GM21529 (cell line): ENCODE data around the gene ATE1.
A peak's percentile ranks its signal among the peaks of the same experiment; 100 is the strongest.
"Not testable (repeated sequence)": the region's sequence is repeated elsewhere in the genome, so short reads cannot be mapped to it uniquely, and the experiment has no call there.

Experiments
- ATAC-seq: cut with Tn5 transposase; IDR thresholded peaks from one replicate; pipeline ENCODE4 v1.9.1; 2021; ENCODE audit not compliant: unreplicated experiment

Gene ATE1

GRCh38 chr10:121927841-121928527 is at the start of gene ATE1:
ATE1 (minus strand) TSS chr10:121928031; CDS start chr10:121927949, 82 bp downstream.
- peak; percentile 83 for ATAC-seq

- ATAC-seq, result no peak
Observed at GRCh38 chr10:121976607-121977006, 48.8 kb upstream of the ATE1 start.

GRCh38 chr10:121975295-121976086 is 47.7 kb upstream of the ATE1 start:
- peak; percentile 9 for ATAC-seq

- ATAC-seq, result peak; percentile 85
Observed at GRCh38 chr10:121974535-121975294, 46.9 kb upstream of the ATE1 start, which contains the start of gene NSMCE4A. NSMCE4A (minus strand) TSS chr10:121975217; CDS start chr10:121975165, 52 bp downstream.

- ATAC-seq, result peak; percentile 17
Observed at GRCh38 chr10:121974019-121974534, 46.2 kb upstream of the ATE1 start.

- not testable (repeated sequence) for ATAC-seq
Observed at GRCh38 chr10:121969086-121969485, 41.3 kb upstream of the ATE1 start.

GRCh38 chr10:121965996-121966395 is 38.2 kb upstream of the ATE1 start:
- no peak for ATAC-seq

GRCh38 chr10:121961456-121961855 is 33.6 kb upstream of the ATE1 start:
- ATAC-seq, result no peak

- no peak for ATAC-seq
Observed at GRCh38 chr10:121959671-121960070, 31.8 kb upstream of the ATE1 start.

GRCh38 chr10:121956111-121957061 is 28.6 kb upstream of the ATE1 start:
- ATAC-seq, result no peak

- no peak for ATAC-seq
Observed at GRCh38 chr10:121952226-121952625, 24.4 kb upstream of the ATE1 start.

- ATAC-seq, result no peak
Observed at GRCh38 chr10:121949451-121949850, 21.6 kb upstream of the ATE1 start.

GRCh38 chr10:121949049-121949448 is 21.2 kb upstream of the ATE1 start:
- ATAC-seq, result no peak

GRCh38 chr10:121947343-121948330 is 19.8 kb upstream of the ATE1 start:
- no peak for ATAC-seq

- ATAC-seq, result no peak
Observed at GRCh38 chr10:121942749-121943416, 15.1 kb upstream of the ATE1 start.

GRCh38 chr10:121941532-121941931 is 13.7 kb upstream of the ATE1 start:
- ATAC-seq, result no peak

- ATAC-seq, result no peak
Observed at GRCh38 chr10:121936295-121936694, 8.5 kb upstream of the ATE1 start.

- no peak for ATAC-seq
Observed at GRCh38 chr10:121935702-121936101, 7.9 kb upstream of the ATE1 start.
